Measurements from ENCODE around the gene NUDT7. TPM values are rescaled to one million over a fixed set of nuclear protein-coding genes. Genes with fewer than 3 reads are reported as not detected.

Gene NUDT7
- total RNA-seq: 1 to 10 TPM; 3.8 to 5.5 TPM

DNA sequence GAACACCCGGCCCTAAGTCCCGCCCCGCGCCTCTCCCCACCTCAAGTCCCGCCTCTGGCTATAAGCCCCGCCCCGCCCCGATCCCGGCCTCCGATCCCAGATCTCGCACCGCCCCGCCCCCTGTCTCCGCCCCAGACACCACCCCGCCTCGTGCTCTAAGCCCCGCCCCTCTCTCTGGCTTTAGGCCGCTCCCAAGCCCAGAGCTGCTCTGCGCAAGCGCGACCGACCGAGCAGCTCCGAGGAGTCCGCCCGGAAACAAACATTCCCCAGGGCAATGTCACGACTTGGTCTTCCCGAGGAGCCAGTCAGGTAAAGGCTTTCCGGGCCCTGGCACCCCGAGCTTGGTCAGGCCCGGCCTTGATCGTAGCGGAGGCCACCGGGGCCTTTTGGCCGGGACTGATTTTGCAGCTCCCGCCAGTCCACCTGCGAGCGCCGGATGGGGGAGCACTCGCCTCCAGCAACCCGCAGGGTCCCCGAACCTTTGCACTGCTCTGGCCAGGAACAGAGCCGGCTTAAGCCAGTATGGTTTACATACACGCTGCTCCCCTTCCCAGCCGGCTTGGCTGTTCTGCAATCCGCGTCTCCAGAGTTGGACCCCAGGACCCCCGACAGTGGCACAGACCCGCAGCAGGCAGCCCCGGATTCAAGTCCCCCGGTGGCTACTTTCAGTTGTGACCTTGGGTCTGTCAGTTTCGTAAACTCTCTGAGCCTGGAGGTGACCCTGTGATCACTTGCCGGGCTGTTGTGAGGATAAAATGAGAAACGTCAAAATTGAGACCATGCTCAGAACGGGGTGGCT is at the start of gene NUDT7:
Gene NUDT7, plus strand, starts transcription at position 206 of the 799 bp plus-strand sequence. Its CDS starts 69 bp downstream, at position 275.
- Mint-ChIP-seq H3K9me3 (no peaks in the 10 kb centered on the region), H3K27me3 (no peaks in the 10 kb centered on the region), H3K4me1 (peaks cover 11% of the 10 kb centered on the region), H3K27ac (peak within 1 kb of the TSS; percentile 89), H3K36me3 (ENCODE audit: low read depth) (peaks cover 12% of the 10 kb centered on the region), H3K4me3 (peak within 1 kb of the TSS; percentile 87)
- ATAC-seq (replicated peaks): peak; percentile 92

DNA sequence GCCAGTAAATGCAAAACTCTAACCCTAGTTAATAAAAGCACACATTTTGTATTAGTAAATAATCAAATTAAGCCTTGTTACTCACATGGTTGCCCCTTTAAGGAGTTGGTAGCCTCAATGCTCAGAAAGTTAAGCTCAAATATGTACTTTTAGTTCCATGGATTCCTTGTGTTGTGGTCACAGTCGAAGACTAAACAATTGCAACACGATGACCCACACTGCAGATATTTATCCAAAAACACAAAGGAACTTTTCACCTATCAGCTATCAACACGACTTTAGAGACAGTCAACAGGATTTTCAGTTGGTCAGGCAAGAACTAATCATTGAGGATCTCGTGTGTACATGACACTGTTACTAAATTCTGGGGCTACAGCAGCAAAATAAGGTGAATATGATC is 47.4 kb upstream of the NUDT7 start:
- H3K36me3 Mint-ChIP-seq (ENCODE audit: low read depth): no peaks in the 10 kb centered on the region
- H3K27ac Mint-ChIP-seq: no peak overlapping the region
- peaks cover 7% of the 10 kb centered on the region for H3K27me3 Mint-ChIP-seq
- no peaks in the 10 kb centered on the region for H3K4me1 Mint-ChIP-seq
- no peak for ATAC-seq (replicated peaks)
- no peaks in the 10 kb centered on the region for H3K9me3 Mint-ChIP-seq
- H3K4me3 Mint-ChIP-seq: no peak overlapping the region

DNA sequence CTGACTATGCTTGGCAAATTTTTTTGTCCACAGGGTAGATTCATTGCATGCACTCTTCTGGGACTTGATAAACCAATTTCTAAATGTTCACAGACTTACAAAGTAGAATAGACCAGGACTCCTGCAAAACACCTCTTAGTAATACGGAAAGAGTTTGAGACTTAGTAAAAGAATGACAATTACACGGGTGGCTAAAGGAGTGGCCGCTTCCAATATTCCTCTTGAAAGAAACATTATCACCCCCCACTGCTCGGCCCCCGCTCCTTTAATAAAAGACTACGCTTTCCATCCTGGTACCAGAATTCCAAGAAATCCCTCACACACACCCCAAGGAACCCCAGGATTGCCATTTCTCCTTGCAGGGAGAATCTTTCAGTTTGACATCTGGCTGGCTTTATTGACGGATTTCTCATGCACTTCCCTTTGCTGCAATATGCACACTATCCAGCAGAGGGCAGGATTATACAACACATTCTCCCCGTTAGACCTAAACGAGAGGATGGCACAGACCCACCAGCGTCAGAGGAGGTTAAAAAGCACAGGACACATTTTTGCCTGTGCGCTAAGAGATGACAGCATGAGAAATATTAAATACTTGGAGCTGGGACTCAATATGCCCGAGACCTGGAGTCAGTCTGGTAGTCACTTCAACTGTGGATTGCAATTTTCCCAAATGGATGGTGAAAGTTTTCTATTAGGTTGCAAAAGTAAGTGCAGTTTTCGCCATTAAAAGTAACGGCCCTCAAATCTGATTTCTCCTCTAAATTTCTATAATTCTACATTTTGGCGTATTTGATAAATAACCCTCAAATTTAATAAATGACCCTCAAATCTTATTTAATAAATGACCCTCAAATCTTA is 46.6 kb upstream of the NUDT7 start:
- H3K27me3 Mint-ChIP-seq: peaks cover 7% of the 10 kb centered on the region
- H3K9me3 Mint-ChIP-seq: no peaks in the 10 kb centered on the region
- no peaks in the 10 kb centered on the region for H3K36me3 Mint-ChIP-seq (ENCODE audit: low read depth)
- H3K27ac Mint-ChIP-seq: no peak overlapping the region
- peak; percentile 57 for ATAC-seq (replicated peaks)
- H3K4me3 Mint-ChIP-seq: no peak overlapping the region
- H3K4me1 Mint-ChIP-seq: no peaks in the 10 kb centered on the region

DNA sequence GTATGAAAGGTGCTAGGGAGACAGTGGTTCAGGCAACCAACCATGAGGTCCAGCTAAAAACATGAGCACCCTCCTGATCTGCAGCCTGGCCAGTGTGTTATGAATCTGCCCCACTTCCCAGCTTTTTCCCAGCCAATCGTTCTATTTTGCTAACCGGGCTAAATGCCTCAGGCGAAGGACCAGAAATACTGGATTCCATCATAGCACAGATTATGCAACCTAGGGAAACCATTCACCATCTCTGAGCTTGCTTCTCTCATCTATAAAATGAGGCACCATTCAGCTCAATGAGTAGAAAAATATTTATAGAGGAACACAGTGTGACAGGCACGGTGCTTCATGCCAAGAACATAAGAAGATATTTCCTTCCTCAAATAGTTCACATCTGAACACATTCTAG is 45.2 kb upstream of the NUDT7 start:
- ATAC-seq (replicated peaks): no peak
- no peaks in the 10 kb centered on the region for H3K36me3 Mint-ChIP-seq (ENCODE audit: low read depth)
- H3K9me3 Mint-ChIP-seq: no peaks in the 10 kb centered on the region
- no peaks in the 10 kb centered on the region for H3K4me1 Mint-ChIP-seq
- H3K27me3 Mint-ChIP-seq: peaks cover 10% of the 10 kb centered on the region
- no peak overlapping the region for H3K4me3 Mint-ChIP-seq
- no peak overlapping the region for H3K27ac Mint-ChIP-seq

DNA sequence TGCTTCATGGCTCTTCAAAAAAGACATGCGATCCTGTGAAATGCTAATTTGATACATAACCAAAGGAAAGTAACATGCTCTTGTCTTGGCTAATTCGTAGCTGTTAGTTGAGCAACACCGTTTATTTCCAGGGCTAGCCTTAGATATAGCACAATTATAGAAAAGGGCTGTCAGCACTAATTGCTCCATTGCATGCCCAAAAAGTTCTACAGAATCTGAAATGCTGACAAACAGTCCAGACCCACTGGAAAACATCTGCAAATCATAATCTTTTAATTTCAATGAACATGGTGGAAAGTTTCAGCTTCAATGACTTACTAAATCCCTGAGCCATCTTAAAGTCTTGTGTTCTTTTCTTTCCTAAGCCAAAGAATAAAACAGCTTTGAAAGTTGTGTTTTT is 42.9 kb upstream of the NUDT7 start:
- Mint-ChIP-seq H3K36me3 (ENCODE audit: low read depth) (no peaks in the 10 kb centered on the region), H3K27ac (no peak overlapping the region)

DNA sequence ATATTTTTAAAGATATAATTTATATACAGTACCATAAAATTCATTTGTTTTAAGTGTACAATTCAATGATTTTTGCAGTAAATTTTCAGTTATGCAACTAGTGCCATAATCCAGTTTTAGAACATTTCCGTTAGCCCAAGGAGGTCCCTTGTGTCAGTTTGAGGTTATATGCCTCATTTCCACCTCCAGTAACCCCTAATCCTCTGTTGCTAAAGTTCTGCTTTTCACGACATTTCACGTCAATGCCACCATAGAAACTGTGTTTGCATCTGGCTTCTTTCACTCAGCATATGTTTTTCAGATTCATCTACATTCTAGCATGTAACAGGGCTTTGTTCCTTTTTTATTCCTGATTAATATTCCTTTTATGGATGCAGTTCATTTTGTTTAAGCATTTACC is 42.4 kb upstream of the NUDT7 start:
- H3K27ac Mint-ChIP-seq: no peak overlapping the region
- no peaks in the 10 kb centered on the region for H3K4me1 Mint-ChIP-seq
- H3K4me3 Mint-ChIP-seq: no peak overlapping the region
- H3K27me3 Mint-ChIP-seq: peaks cover 14% of the 10 kb centered on the region
- no peaks in the 10 kb centered on the region for H3K9me3 Mint-ChIP-seq
- no peak for ATAC-seq (replicated peaks)
- no peaks in the 10 kb centered on the region for H3K36me3 Mint-ChIP-seq (ENCODE audit: low read depth)

More for the DNA sequence above, 42.9 kb upstream of the NUDT7 start:
- no peaks in the 10 kb centered on the region for H3K4me1 Mint-ChIP-seq
- H3K4me3 Mint-ChIP-seq: no peak overlapping the region
- ATAC-seq (replicated peaks): no peak
- H3K27me3 Mint-ChIP-seq: peaks cover 14% of the 10 kb centered on the region
- H3K9me3 Mint-ChIP-seq: no peaks in the 10 kb centered on the region

DNA sequence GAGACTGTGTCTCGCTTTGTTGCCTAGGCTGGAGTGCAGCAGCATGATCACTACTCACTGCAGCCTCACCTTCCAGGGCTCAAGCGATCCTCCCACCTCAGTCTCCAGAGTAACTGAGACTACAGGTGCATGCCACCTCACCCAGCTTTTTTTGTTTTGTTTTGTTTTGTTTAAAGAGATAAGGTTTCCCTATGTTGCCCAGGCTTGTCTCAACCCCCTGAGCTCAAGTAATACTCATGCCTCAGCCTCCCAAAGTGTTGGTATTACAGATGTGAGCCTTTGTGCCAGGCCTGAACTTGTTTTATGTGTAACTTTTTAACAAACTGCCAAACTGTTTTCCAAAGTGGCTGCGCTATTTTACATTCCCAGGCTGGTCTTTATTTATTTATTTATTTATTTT is 41.8 kb upstream of the NUDT7 start:
- H3K27ac Mint-ChIP-seq: no peak overlapping the region
- no peaks in the 10 kb centered on the region for H3K9me3 Mint-ChIP-seq
- H3K27me3 Mint-ChIP-seq: peaks cover 14% of the 10 kb centered on the region
- no peaks in the 10 kb centered on the region for H3K36me3 Mint-ChIP-seq (ENCODE audit: low read depth)
- H3K4me1 Mint-ChIP-seq: no peaks in the 10 kb centered on the region
- ATAC-seq (replicated peaks): no peak
- no peak overlapping the region for H3K4me3 Mint-ChIP-seq

DNA sequence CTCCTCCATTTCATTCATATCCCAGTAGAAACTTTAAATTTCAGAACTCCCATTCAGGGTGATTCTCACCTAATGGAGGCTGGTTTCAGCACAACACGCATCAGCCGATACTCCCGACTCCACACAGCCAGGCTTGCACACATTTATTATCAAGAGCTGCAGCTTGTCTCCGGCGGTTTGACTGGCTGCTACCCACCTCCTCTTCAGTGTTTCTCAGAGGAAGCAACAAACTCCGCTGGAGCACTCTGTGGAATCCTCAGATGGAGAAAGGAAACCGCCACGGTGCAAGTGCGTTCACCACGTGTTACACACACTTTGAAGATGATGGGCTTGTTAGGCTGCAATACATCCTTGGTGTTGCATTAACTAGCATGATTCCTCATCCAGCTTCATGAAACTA is 39.7 kb upstream of the NUDT7 start:
- no peaks in the 10 kb centered on the region for H3K36me3 Mint-ChIP-seq (ENCODE audit: low read depth)
- H3K4me3 Mint-ChIP-seq: no peak overlapping the region
- H3K27me3 Mint-ChIP-seq: peaks cover 27% of the 10 kb centered on the region
- ATAC-seq (replicated peaks): no peak
- H3K27ac Mint-ChIP-seq: no peak overlapping the region
- no peaks in the 10 kb centered on the region for H3K4me1 Mint-ChIP-seq
- no peaks in the 10 kb centered on the region for H3K9me3 Mint-ChIP-seq

DNA sequence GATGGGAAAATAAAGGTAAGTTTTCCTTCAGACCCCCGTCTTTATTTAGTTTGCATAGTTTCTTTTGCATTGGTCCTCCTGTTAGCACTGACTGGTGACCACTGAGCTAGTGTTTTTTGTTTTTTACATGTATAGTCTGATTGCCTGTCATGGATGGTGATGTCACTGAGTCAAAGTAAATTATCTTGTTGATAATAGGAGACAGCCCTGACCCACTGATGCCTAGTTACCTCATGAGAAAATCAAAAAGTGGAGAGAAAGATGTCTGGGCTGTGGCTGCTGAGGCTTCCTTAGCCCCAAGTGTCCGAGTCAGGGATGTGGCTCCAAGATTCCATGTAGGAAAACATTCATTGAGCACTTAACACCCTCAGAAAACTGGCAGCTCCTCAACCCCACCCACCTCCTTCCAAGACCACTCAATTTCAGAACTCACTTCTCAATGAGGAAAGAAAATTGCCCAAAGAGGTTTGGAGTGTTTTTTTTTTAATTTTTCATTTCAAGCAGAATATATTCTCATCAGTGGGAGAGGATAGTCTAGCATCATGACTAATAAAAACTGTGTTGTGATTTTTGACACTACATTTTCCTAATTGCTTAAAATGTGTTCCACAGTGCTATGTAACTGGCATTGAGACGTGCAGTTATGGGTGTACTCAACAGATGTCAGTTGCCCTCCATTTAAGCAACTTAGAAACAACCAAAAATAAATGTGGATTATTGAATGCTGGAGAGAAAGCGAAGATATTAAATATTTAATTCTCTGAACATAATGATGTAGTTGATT is 38.7 kb upstream of the NUDT7 start:
- no peaks in the 10 kb centered on the region for H3K36me3 Mint-ChIP-seq (ENCODE audit: low read depth)
- ATAC-seq (replicated peaks): no peak
- no peaks in the 10 kb centered on the region for H3K4me1 Mint-ChIP-seq

DNA sequence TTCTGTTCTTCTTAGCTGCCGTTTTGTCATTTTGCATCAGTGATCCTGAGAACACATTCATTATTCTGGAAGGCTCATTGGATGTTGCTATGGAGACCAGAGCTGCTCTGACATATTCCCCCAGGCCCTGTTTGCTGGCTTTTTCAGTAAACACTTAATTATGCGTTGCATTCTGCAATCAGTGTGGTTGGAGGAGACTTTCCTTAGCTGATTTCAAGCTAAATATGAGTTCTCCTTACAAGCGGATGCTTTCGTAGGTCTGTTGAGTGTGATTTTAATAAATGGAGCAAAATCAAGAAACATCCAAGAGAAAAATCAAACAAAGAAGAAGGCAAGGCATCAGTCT is 38.2 kb upstream of the NUDT7 start:
- Mint-ChIP-seq H3K27me3 (peaks cover 32% of the 10 kb centered on the region), H3K36me3 (ENCODE audit: low read depth) (no peaks in the 10 kb centered on the region), H3K4me3 (no peak overlapping the region), H3K9me3 (no peaks in the 10 kb centered on the region), H3K4me1 (no peaks in the 10 kb centered on the region), H3K27ac (no peak overlapping the region)
- no peak for ATAC-seq (replicated peaks)

More for the DNA sequence above, 38.7 kb upstream of the NUDT7 start:
- H3K4me3 Mint-ChIP-seq: no peak overlapping the region
- H3K9me3 Mint-ChIP-seq: no peaks in the 10 kb centered on the region
- H3K27ac Mint-ChIP-seq: no peak overlapping the region
- H3K27me3 Mint-ChIP-seq: peaks cover 29% of the 10 kb centered on the region

DNA sequence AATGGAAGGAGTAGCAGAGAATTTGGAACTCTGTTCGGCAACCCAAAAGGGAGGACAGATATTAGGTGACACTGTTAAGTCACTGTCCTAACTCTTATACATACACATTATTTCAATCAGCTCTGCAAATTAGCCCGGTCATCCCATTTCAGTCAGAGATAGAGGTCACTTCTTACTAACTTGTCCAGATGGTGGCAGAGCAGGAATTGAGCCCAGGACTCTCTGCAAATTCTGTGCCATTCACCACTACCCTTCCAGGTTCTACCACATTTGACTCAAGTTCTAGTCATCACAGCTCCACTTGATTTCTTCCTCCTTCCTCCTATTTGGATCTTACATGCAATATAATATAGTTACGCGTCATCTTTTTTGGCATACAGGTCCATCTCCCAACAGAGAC is 35.9 kb upstream of the NUDT7 start:
- peaks cover 36% of the 10 kb centered on the region for H3K27me3 Mint-ChIP-seq
- no peak for ATAC-seq (replicated peaks)
- H3K4me3 Mint-ChIP-seq: no peak overlapping the region
- no peaks in the 10 kb centered on the region for H3K36me3 Mint-ChIP-seq (ENCODE audit: low read depth)
- H3K27ac Mint-ChIP-seq: no peak overlapping the region
- no peaks in the 10 kb centered on the region for H3K9me3 Mint-ChIP-seq
- no peaks in the 10 kb centered on the region for H3K4me1 Mint-ChIP-seq

DNA sequence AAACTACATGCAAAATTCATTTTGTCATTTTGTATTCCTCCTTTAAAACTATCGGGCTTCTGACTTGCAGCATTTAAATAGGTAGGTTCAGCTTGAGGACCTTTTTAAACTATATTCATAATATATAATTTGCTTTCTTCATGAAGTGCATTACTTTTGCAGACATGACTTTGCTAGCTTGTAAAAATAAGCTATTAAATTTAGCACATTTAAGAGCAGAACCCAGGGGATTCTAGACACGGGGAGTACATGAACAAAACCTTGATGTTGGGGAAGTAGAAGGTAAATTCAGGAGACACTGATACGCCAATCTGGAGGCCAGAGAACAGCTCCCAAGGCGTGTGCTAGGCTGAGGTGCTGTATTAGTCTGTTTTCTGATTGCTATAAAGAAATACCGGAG is 32.3 kb upstream of the NUDT7 start:
- ATAC-seq (replicated peaks): no peak
- H3K36me3 Mint-ChIP-seq (ENCODE audit: low read depth): no peaks in the 10 kb centered on the region
- no peaks in the 10 kb centered on the region for H3K9me3 Mint-ChIP-seq
- no peak overlapping the region for H3K4me3 Mint-ChIP-seq
- peaks cover 51% of the 10 kb centered on the region for H3K27me3 Mint-ChIP-seq
- no peak overlapping the region for H3K27ac Mint-ChIP-seq
- H3K4me1 Mint-ChIP-seq: no peaks in the 10 kb centered on the region

DNA sequence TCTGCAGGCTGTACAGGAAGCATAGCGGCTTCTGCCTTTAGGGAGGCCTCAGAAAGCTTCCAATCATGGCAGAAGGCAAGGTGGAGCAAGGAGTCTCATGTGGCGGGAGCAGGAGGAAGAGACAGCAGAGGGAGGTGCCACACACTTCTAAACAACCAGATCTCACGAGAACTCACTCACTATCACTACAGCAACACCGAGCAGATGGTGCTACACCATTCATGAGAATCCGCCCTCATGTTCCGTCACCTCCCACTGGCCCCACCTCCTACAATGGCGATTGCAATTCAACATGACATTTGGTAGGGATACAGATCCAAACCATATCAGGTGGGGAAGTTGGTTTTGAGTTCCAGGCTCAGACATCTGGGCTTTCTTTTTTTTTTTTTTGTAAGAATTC is 31.9 kb upstream of the NUDT7 start:
- no peak overlapping the region for H3K27ac Mint-ChIP-seq
- no peaks in the 10 kb centered on the region for H3K36me3 Mint-ChIP-seq (ENCODE audit: low read depth)
- no peak for ATAC-seq (replicated peaks)
- no peak overlapping the region for H3K4me3 Mint-ChIP-seq
- no peaks in the 10 kb centered on the region for H3K9me3 Mint-ChIP-seq
- H3K4me1 Mint-ChIP-seq: no peaks in the 10 kb centered on the region
- peaks cover 51% of the 10 kb centered on the region for H3K27me3 Mint-ChIP-seq

DNA sequence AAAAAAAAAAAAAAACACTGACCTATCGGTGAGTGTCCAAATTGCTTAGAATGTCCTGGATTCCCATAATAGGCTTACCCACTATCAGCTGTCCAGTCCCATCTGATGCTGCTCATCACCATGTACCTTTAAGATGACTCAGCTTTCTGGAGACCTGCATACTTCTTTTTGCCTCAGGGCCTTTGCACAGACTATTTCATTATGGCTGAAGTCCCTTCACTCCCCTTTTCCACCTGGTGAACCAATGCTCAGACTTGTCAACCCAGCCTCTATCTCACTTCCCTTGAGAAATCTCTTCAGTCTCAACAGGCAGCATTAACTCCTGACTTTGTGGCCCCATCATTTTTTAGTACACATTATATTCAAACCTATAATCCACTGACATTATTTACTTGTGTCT is 29.7 kb upstream of the NUDT7 start:
- Mint-ChIP-seq H3K9me3 (peaks cover 4% of the 10 kb centered on the region), H3K27ac (no peak overlapping the region), H3K4me3 (no peak overlapping the region), H3K4me1 (no peaks in the 10 kb centered on the region), H3K36me3 (ENCODE audit: low read depth) (no peaks in the 10 kb centered on the region), H3K27me3 (peaks cover 44% of the 10 kb centered on the region)
- ATAC-seq (replicated peaks): no peak
